Loucy (cell line): ENCODE measurements around the gene CAB39.

Experiments used
- EZH2phosphoT487 ChIP-seq: fragments of 200-600 bp; IDR thresholded peaks from 2 replicates; pipeline ENCODE4 v1.6.1; 2018; ENCODE audit warnings: antibody characterized with exemption, mild to moderate bottlenecking, moderate library complexity, borderline replicate concordance
- TF ChIP-seq, protein P1 (sequence below): fragments of 200-600 bp; sonication (generic); conservative IDR thresholded peaks from 2 replicates; pipeline ENCODE4 v1.5.1; 2014; ENCODE audit warnings: mild to moderate bottlenecking, antibody characterized with exemption, low read length

DNA sequence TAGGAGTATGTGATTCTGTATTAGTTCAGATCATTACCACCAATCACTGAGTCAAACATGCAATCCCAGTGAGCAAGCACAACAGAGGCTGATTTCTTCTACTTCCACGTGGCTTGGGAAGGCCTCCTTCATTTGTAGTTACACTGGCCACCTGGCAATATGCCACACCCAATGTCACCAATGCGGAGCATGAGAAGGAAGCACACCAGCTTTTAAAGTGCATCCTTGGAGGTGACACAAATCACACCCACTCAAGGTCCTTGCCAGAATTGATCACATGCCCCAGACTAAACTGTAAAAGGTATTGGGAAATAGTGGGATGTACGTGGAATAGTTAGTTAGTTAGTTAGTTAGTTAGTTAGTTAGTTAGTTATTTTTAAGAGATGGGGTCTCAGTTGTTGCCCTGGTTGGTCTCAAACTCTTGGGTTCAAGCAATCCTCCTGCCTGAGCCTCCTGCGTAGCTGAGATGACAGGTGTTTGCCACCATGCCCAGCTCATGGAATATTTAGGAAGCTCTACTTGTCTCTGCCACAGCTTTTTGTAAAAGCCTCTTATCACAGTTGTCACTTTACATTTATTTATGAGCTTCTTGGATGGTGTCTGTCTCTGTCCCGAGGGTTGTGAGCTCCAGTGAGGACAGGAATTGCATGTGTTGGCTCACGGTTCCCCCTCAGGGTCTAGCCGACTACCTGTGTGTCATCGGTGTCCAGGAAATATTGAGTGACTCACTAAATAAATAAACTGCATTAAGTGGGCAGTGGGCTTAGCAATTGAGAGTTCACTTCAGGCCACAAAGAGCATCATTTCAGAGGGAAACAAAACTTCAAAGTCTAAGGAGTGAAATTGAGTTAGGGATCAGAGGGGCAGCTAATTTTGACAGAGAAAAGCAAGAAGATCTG lies 28.1 kb upstream of the CAB39 start:
- TF ChIP-seq, protein P1, sequence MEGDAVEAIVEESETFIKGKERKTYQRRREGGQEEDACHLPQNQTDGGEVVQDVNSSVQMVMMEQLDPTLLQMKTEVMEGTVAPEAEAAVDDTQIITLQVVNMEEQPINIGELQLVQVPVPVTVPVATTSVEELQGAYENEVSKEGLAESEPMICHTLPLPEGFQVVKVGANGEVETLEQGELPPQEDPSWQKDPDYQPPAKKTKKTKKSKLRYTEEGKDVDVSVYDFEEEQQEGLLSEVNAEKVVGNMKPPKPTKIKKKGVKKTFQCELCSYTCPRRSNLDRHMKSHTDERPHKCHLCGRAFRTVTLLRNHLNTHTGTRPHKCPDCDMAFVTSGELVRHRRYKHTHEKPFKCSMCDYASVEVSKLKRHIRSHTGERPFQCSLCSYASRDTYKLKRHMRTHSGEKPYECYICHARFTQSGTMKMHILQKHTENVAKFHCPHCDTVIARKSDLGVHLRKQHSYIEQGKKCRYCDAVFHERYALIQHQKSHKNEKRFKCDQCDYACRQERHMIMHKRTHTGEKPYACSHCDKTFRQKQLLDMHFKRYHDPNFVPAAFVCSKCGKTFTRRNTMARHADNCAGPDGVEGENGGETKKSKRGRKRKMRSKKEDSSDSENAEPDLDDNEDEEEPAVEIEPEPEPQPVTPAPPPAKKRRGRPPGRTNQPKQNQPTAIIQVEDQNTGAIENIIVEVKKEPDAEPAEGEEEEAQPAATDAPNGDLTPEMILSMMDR = no peak
- TF ChIP-seq EZH2phosphoT487 = no peak
